IPS DF 6.9 (cell line): ENCODE measurements around the gene NKX6-2.

Source experiments
- DNase-seq: peaks from one replicate; pipeline ENCODE4 v3.0.0-alpha.2; 2013; ENCODE audit warnings: low read depth, low spot score
- H3K27ac ChIP-seq: one replicate; pipeline ENCODE4 v1.5.1; 2013; ENCODE audit warnings: low read length, control low read depth
- H3K27me3 ChIP-seq: 2 replicates; pipeline ENCODE4 v1.6.1; 2013; ENCODE audit warnings: mild to moderate bottlenecking, low read length; ENCODE audit not compliant: control insufficient read depth, insufficient read depth
- H3K36me3 ChIP-seq: 2 replicates; pipeline ENCODE4 v1.6.1; 2013; ENCODE audit warnings: low read length; ENCODE audit not compliant: control insufficient read depth, insufficient read depth
- H3K4me1 ChIP-seq: 2 replicates; pipeline ENCODE4 v1.6.1; 2013; ENCODE audit warnings: low read length; ENCODE audit not compliant: control insufficient read depth, insufficient read depth
- H3K4me3 ChIP-seq: 2 replicates; pipeline ENCODE4 v1.5.1; 2013; ENCODE audit warnings: mild to moderate bottlenecking, low read length
- H3K9me3 ChIP-seq: 2 replicates; pipeline ENCODE4 v1.6.1; 2013; ENCODE audit warnings: low read length, inconsistent platforms; ENCODE audit not compliant: control insufficient read depth, insufficient read depth
- WGBS: extraction: QIAGEN DNeasy Blood & Tissue Kit; methylation state at CpG from one replicate; pipeline ENCODE4 v1.1.7; 2013; ENCODE audit warnings: mixed read lengths, missing lambda C conversion rate; ENCODE audit not compliant: insufficient read length, insufficient coverage; 5-methylcytosine and 5-hydroxymethylcytosine counted together

The NKX6-2 gene

GRCh38 chr10:132738454-132739224 is 47.3 kb downstream of the NKX6-2 start:
- peaks cover 1% of the 10 kb centered on the region; the same call in 1 of the 2 replicates for H3K4me1 ChIP-seq

GRCh38 chr10:132737390-132738048 is 48.4 kb downstream of the NKX6-2 start:
- WGBS = no CpG with 5 or more reads among the region's 16 CpGs

More at GRCh38 chr10:132738454-132739224, 47.3 kb downstream of the NKX6-2 start:
- no peaks in the 10 kb centered on the region for H3K9me3 ChIP-seq
- H3K27me3 ChIP-seq = no peaks in the 10 kb centered on the region
- H3K36me3 ChIP-seq = no peaks in the 10 kb centered on the region
- H3K4me3 ChIP-seq = no peak overlapping the region
- DNase-seq = no peak
- no CpG with 5 or more reads among the region's 25 CpGs for WGBS
- no peak overlapping the region for H3K27ac ChIP-seq

GRCh38 chr10:132735923-132736391 is 50.0 kb downstream of the NKX6-2 start:
- DNase-seq = no peak
- no peaks in the 10 kb centered on the region for H3K9me3 ChIP-seq
- no peak overlapping the region for H3K27ac ChIP-seq
- H3K27me3 ChIP-seq = no peaks in the 10 kb centered on the region
- H3K4me3 ChIP-seq = no peak overlapping the region
- no CpG with 5 or more reads among the region's 24 CpGs for WGBS
- H3K4me1 ChIP-seq = no peaks in the 10 kb centered on the region; the same call in 1 of the 2 replicates
- H3K36me3 ChIP-seq = no peaks in the 10 kb centered on the region

More at GRCh38 chr10:132737390-132738048, 48.4 kb downstream of the NKX6-2 start:
- H3K36me3 ChIP-seq = no peaks in the 10 kb centered on the region
- H3K27ac ChIP-seq = no peak overlapping the region
- no peak overlapping the region for H3K4me3 ChIP-seq
- H3K4me1 ChIP-seq = no peaks in the 10 kb centered on the region; the same call in 1 of the 2 replicates
- no peak for DNase-seq
- no peaks in the 10 kb centered on the region for H3K27me3 ChIP-seq
- H3K9me3 ChIP-seq = no peaks in the 10 kb centered on the region

- no peak for DNase-seq
- Histone ChIP-seq H3K27me3 (no peaks in the 10 kb centered on the region), H3K36me3 (no peaks in the 10 kb centered on the region), H3K4me1 (no peaks in the 10 kb centered on the region; the same call in 1 of the 2 replicates), H3K4me3 (no peak overlapping the region), H3K27ac (no peak overlapping the region), H3K9me3 (no peaks in the 10 kb centered on the region)
- no CpG with 5 or more reads among the region's 19 CpGs for WGBS
These were observed 50.6 kb downstream of the NKX6-2 start for GRCh38 chr10:132735341-132735775.

- no peaks in the 10 kb centered on the region; the same call in 1 of the 2 replicates for H3K4me1 ChIP-seq
- no peak for DNase-seq
- H3K27me3 ChIP-seq = no peaks in the 10 kb centered on the region
- H3K9me3 ChIP-seq = no peaks in the 10 kb centered on the region
- H3K36me3 ChIP-seq = no peaks in the 10 kb centered on the region
- WGBS = no CpG with 5 or more reads among the region's 19 CpGs
- no peak overlapping the region for H3K27ac ChIP-seq
- H3K4me3 ChIP-seq = no peak overlapping the region
These were observed 52.0 kb downstream of the NKX6-2 start for GRCh38 chr10:132733926-132734325.
